Ovary (tissue), 3 donors: ENCODE measurements around the gene RBP5.

Experiments used
- POLR2A ChIP-seq: fragments of 450-650 bp; IDR thresholded peaks from one replicate; pipeline ENCODE4 v1.6.1; 2017; ENCODE audit warnings: antibody characterized with exemption, mild to moderate bottlenecking, moderate library complexity
- TF ChIP-seq, protein P1 (sequence below), 3 donors: fragments of 450-650 bp in 2 of 3; fragments of 200-600 bp in 1 of 3; IDR thresholded peaks; one replicate each; pipeline versions ENCODE4 v1.5.1 to v1.8.0; 2016 to 2022; ENCODE audit warnings: antibody characterized with exemption in 3 of 3, mild to moderate bottlenecking in 1 of 3
- donor health status: DM: no; HTN: no; CAD: no.

DNA sequence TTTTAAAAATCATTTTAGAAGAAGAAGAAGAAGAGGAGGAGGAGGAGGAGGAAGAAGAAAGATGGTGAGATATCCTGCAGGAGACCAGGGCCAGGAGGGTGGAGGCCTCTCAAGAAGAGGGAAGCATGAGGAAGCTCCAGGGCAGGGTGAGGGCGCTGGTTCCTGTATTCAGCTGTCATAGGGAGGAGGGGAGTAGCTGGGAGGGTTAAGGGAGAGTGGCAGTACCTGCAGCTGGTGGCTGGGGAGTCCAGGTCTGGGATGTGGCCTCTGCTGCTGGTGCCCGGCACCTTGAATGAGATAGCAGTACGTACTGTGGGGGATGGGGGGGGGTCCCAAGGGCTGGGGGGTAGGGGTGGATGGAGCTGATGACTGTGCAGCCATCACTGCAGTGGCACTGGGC, 9.8 kb downstream of the RBP5 start:
- TF ChIP-seq, protein P1, sequence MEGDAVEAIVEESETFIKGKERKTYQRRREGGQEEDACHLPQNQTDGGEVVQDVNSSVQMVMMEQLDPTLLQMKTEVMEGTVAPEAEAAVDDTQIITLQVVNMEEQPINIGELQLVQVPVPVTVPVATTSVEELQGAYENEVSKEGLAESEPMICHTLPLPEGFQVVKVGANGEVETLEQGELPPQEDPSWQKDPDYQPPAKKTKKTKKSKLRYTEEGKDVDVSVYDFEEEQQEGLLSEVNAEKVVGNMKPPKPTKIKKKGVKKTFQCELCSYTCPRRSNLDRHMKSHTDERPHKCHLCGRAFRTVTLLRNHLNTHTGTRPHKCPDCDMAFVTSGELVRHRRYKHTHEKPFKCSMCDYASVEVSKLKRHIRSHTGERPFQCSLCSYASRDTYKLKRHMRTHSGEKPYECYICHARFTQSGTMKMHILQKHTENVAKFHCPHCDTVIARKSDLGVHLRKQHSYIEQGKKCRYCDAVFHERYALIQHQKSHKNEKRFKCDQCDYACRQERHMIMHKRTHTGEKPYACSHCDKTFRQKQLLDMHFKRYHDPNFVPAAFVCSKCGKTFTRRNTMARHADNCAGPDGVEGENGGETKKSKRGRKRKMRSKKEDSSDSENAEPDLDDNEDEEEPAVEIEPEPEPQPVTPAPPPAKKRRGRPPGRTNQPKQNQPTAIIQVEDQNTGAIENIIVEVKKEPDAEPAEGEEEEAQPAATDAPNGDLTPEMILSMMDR (IDR thresholded peaks at IDR 0.05): no peak
- no peak for TF ChIP-seq POLR2A
